ENCODE results near the gene BORCS6.
A peak's percentile ranks its signal among the peaks of the same experiment; 100 is the strongest.
"Not testable (repeated sequence)": the region's sequence is repeated elsewhere in the genome, so short reads cannot be mapped to it uniquely, and the experiment has no call there.

BORCS6 gene

DNA sequence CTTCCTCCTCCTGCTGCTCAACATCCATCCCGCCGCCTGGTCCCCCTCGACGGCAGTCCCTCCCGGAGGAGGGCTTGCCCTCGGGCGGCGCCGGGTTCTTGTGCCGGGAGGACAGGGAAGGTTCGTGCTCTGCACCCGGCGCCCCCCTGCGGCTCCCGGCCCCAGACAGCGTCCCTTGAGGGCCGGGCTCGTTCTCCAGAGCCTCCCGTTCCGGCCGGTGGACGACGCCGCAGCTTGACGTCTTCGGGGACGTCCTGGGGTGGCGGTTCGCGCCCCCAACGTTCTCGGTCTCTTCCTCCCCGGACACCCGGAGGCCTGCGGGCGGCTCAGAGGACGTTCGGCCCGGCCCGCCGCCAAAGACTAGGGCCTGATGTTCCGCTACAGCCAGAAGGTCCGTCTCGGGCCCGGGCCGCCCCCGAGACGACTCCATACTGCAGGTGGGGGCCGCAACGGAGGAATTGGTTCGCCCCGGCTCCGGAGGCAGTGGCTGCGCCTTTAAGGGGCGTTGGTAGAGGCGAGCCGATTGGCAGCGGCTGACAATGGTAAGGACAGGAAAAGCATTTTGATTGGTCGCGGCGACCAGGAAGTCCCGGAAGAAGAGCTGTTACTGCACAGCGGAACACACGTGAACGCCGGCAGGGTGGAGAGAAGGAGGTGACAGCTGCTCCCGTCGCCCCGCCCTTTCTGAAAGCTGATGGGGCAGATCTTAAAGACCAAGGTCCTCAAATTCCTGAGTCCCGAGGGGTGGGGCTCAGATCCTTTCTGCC, at the start of gene BORCS6:
Gene BORCS6 (minus strand): TSS at position 470 of the 767 bp plus-strand sequence. CDS start 40 bp downstream, at position 430.
- DNase-seq: peak; percentile 76

DNA sequence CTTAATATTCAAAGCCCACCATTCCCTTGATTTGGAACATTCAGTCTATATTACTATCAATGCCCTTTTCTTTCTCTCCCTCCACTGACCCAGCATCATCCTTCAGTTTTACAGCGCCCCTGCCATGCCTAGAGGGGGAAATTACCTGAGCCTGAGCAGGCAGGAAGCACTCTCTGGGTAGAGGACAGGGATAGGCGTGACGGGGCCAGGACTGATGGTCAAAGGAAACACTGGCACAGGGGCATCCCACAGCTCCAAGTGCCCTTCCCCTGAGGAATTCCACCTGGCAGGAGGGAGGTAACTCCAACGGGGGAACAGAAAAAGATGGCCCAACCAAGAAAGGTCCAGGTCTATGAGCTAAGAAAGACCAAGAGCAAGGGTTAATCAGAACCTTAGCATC, 47.9 kb upstream of the BORCS6 start:
- no peak for DNase-seq

DNA sequence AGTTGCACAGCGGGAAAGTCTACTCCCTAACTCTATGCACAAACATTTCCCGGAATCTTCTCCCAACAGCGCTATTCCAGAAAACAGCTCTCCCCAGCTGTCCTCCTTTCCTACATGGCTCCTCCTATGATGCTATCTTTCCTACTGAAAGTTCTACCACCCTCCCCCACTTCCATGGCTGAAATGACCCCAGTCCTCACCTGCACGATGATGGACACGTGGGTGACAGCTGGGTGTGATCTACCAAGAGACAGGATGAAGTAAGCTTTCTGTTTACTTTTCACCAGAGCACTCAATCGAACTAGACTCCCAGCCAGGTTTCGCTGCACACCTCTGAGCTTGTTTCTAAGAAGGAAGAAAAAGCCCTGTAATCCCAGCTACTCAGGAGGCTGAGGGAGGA, 47.2 kb upstream of the BORCS6 start:
- no peak for DNase-seq

DNA sequence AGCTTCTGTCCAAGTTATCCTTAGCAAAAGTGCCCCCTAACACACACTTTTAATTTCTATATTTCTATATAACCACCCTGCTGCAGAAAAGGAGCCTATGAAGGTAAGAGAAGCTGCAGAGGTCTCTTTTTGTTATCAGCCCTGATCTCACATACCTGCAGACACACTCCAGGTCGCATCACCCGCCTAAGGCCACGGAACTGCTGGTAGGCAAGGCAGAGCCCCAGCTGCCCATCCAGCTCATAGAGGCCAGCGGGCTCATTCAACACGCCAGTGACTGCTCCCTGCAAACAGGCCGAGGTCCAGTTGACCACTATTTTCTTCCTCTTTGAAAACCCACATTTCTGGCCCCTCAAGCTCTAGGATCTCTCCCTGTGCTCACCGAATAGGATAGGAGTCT, 45.7 kb upstream of the BORCS6 start:
- no peak for DNase-seq

DNA sequence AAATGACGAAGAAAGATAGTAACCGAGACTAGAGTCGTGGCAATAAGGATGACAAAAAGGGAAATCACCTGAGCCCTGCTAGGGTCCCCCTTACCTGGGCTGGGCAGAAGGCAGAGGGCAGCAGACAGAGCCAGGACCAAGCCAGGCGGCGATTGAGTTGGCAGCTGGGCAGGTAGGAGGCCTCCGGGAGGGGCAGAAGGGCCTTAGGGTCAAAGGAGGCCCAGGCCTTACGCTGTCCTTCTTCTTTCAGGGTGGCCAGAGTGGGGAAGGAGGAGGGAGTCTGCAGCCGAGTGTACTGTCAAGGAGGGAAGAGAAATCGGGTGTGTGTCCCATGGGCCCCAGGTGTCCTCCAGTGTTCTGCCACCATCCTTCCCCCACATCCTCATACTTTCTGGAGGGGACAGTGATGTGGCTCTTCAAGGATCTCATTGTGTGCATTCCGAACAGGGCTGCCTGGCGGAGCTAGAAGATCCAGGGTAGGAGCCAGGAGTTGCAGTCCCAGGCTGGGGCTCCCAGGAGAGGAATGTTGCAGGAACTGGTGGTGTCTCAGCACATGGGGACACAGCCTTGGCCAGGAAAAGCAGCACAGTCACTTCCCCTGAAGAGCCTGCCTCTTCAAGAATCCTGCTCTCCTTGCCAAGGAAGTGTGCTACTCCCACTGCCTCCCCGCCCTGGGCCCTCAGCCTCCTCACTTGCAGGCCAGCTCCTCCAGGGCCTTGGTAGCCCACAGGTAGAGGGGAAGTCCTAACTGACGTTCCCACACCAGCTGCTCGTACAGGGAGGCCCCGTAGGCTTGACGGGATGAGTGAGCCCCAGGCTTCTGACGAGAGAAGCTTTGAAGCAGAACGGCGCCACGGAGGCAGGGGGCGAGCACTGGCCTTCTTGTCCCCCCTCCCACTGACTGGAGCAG, 44.6 kb upstream of the BORCS6 start:
- DNase-seq: no peak

DNA sequence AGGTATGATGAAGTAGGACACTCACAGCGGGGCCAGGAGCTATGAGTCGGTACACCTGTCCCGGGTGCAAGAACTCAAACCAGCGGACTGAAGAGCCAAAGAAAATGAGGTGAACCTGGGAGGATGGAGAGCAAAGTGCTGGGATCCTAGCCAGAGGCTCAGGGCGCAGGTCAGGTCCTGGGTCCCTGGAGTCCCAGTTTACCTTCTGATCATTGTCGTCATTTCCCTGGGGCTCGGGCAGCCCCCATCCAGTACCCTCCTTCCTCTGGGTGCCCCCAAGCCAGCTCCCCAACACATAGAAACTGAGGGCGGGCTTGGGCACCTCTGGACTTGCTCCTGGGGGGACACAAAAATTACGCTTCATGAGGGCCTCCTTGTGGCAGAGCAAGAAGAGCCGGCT, 41.7 kb upstream of the BORCS6 start:
- DNase-seq: no peak

DNA sequence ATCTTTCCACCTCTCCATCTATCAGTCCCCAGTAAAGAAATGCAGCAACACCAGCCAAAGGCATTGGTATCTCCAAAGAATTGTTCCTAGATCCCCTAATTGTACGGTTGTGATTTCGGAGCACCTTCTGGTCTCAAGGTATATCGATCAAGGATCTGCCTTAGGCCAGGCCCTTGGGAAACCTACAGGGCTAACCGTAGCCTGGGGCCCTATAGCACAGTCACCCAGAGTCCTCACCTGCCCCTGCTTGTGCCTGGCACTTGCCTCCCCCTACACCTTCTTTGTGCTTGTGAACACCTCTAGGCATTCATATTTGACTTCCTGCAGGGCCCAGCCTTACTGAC, 37.2 kb upstream of the BORCS6 start:
- no peak for DNase-seq

DNA sequence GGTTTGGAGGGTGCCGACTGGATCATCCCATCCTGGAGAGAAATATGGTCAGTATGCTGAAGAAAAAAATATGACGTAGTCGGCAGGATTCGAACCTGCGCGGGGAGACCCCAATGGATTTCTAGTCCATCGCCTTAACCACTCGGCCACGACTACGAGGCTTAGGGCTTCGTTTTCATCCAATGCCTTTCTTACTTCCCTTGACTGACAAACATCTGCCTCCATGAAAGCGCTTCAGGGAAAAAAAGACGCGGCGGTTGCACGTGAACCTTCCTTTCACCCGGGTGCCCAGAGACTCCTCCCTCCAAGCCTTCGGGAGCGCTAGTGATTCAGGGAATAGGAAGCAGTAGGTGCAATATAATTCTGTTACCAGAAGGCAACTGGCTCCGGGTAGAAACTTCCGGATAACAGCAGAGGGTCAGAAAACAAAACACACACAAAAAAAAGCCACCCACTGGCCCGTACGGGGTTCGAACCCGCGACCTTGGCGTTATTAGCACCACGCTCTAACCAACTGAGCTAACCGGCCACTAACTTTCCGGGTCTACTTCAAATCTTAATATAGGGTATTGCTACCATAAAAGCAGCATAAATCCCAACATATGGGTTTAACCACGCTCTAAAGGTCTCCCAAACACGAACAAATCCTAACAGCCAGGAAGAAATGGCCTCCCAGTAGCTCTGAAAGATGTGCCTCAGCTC, 36.7 kb upstream of the BORCS6 start:
- no peak for DNase-seq

DNA sequence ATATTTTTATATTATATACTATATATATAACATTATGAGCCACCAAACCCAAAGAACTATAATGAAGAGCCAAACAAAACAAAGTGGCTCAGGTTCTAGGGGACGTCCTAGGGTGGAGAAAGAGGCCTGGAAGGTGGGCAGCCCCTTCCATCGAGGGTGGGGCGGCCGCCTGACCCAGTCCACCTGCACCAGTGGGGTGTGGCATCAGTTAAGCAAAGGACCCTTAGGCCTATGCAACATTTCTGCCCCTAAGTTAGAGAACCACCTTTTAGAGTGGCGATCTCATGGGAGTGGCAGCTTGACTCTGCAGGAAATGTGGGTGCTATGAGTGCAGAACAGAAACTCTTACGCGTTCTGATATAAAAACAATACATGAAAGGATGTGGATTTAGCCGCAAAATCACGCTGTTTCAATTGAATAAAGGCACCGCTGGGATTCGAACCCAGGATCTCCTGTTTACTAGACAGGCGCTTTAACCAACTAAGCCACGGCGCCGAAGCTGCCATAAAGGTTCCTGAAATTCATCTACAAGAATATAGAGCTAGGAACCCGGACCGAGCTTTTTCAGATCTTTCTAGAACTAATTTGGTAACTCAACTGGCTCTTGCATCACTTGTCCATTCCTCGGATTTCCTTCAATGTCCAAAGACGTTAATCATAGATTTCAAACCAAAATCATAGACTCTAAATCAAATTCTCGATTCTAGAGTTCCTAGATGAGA, 36.0 kb upstream of the BORCS6 start:
- DNase-seq: no peak

DNA sequence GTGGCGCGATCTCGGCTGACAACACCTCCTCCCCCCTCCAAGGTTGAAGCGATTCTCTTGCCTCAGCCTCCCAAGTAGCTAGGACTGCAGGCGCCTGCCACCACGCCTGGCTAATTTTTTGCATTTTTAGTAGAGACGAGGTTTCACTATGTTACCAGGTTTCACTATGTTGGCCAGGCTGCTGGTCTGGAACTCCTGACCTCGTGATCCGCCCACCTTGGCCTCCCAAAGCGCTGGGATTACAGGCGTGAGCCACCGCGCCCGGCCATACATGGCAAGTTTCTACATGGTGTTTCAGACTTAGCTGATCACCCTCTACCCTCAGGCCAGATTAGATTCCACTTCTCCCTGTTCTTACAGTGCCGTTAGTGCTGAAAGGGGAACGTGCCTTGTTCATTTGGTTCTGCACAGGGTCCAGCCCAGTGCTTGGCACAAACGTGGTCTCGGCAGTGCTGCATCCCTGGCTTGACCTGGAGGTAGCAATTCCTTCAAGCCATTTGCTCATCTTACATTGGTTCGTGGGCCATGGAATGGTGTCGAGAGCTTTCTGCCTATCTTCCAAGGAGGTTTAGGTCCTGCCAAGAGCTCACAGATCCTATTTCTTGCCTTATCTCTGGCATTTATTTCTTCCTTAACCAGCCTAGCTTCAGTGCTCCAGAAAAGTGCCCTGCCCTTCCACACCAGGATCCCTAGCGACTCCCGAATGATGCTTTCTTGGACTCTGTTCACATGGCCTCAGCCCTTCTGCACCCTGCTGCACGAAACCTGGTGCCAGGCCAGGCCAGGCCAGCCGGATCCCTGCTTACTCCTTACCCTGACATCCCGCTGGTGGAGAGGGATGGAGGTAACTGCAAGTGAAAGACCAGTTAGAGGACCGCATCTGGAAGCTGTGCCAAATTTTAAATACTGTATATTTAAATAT, 35.2 kb upstream of the BORCS6 start:
- DNase-seq: no peak

DNA sequence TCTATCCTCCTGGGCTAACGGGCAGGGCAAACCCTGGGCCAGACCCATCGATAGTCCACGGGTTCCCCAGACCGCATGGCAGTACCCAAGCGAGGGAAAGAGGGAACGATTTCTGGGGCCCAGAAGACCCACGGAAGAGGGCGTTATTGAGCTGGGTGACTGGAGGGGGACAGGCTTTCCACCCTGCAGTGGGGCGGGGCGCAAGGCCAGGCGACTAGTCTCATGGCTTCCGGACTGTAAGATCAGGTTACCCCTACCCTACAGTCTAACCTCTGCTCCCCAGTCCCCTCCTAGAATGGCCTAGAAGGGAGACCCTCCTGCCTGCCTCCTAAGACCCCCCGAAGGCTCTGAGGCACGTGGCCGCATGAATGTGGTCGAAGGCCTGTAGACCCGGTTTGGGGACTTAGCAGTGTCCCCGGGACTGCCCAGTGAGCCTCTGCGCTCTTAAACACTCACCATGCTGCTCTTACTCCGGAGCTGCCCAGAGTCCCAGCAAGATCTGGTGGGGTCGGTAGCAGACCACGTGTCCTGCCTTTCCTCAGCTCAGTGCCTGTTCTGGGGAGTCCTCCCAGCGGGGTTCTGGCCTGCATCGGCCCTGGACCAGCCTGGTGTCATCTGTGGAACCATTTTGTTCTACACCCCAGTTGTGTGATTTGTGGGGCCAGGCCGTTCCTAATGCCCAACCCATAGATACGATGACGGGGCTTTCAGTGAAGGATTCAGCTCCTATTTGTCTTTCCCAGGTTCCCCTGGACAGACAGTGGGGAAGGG, 33.6 kb upstream of the BORCS6 start:
- no peak for DNase-seq

DNA sequence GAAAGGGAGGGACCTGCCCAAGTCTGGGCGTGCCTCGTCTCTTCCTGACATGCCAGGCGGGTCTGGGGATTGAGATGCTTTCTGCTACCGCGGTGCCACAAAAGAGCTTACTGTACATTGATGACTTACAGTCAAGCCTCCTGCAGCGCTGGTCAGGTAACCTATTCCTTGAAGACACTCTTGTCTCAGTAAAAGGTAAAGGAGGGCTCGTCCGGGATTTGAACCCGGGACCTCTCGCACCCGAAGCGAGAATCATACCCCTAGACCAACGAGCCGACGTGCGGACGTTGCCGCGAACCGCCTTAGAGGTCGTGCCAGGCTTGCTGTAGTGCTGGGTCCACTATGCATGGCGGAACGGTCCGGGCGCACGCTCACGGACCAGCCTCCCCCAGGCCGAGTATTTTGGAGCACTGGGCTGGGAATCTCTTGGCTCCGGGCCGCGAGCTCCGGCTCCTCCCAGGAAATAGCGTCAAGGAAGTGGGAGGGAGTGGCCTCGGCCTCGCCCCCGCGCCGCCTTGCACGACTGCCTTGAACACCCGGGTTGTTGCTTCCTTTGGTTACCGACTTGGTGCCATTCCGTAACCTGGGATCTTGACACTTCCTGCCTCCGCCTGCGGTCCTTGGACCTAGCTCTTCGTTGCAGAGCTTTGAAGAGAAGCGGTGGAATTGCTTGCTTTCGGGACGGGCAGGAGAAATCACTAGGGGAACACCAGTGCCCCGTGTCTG, 32.8 kb upstream of the BORCS6 start:
- no peak for DNase-seq

DNA sequence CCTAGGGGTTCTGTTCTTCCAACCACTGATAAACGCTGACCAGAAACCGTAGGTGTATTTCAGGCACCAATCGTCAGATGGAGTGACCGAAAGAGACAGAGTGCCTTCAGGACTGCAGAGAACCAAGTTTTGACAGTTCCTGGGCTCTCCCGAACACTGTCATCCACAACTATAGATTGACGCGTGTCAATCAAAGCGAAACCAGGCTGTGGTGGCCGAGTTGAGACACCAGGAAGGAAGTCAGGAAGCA, 32.3 kb upstream of the BORCS6 start:
- no peak for DNase-seq

DNA sequence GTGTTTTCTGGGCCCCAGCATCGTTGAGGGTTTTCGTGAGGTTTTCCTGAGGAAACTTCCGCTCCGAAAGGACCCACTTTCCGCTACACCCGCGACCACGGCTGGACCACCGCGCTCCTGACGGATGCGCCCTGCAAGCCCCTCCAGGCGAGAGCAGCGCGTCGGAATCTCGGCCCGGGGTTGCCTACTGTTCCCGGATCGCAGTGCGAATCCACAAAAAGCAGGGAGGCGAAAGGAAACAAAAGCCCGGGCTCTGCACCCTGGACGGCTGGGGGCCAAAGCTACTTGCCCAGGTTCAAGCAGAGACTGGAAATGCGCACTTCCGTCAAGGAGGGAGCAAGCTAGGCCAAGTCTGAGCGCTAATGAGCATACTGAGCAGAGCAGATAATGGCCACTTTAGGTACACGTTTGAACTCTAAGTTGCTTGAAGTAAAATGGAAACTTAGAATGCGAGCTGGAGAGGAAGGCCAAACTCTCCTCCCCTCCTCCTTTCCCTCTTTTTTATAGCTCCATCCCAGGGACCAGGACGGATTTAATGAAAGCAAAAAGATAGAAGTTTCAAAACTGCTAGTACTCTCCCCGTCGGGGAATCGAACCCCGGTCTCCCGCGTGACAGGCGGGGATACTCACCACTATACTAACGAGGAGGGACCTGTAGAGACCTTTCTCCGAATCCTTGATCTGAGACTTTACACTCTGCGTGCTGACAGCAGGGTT, 31.8 kb upstream of the BORCS6 start:
- no peak for DNase-seq

DNA sequence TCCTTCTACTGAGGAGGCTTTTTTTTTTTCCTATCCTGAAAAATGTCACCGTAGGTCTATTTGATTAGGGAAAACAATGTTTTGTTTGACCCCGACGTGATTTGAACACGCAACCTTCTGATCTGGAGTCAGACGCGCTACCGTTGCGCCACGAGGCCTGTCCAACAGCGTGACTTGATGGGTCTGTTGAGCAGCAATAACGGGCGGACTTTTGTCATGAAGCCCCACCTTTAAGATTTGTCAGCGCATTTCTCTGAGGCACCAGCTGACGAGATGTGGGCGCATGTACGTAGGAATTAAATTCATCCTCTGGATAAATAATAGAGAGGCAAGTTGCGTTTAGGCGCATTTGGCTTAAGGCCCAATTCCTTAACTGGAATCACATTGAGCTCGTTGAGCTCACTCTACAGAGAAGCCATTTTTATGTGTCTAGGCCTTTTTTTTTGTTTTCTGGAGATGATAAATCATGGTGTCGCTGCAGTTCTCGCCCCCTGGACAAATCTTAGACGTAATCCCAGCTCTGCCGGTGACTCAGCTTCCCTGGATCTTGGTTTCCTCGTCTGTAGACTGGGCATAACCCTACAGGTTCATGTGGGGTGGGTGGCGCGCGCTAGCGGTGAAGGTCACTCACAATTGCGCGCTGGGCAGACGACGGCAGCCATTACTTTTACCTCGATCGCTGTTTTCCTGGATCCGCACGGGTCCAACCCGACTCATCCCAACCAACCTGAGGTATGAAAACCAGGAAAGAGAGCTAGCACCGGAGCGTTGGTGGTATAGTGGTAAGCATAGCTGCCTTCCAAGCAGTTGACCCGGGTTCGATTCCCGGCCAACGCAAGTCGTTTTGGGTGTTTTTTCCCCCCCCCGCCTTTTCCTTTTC, 31.0 kb upstream of the BORCS6 start:
- DNase-seq: no peak

DNA sequence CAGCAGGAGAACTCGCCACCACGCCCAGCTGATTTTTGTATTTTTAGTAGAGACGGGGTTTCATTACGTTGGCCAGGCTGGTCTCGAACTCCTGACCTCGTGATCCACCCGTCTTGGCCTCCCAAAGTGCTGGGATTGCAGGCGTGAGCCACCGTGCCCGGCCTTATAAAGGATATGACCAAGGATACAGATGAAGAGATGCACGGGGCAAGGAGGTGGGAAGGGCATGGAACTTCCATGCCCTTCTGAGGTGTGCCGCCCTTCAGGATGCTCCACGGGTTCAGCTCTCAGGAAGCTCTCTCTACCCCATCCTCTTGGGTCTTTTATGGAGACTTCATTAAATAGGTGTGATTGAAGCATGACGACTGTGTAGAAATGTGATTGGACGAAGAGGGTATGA, 24.0 kb upstream of the BORCS6 start:
- DNase-seq: not testable (repeated sequence)

DNA sequence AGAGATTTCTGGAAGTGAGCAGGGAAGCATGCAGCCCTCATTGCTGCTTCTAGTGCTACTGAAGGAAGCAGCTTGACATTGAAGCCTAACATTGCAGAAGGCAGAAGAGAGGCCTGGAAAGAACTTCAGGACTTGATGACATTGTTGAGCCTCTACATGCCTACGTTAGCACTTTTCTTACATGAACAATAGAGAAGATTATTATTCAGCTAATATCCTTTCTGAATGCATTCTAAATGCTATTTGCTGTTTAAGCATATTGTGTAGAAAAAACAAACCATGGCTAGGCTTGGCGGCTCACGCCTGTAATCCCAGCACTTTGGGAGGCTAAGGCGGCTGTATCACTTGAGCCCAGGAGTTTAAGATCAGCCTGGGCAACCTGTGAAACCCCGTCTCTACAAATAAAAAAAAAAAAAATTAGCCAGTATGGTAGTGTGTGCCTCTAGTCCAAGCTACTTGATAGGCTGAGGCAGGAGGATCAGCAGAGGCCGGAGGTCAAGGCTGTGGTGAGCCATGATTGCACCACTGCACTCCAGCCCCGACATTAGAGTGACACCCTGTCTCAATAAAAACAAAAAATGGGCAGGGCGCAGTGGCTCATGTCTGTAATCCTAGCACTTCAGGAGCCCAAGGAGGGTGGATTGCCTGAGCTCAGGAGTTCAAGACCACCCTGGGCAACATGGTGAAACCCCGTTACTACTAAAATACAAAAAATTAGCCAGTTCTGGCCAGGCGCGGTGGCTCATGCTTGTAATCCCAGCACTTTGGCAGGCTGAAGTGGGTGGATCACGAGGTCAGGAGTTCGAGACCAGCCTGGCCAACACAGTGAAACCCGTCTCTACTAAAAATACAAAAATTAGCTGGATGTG, 22.6 kb upstream of the BORCS6 start:
- no peak for DNase-seq

Data from 8988T (cell line).